GM18499 (cell line): ENCODE measurements around the gene SMYD3.

Experiments used
- ATAC-seq: cut with Tn5 transposase; IDR thresholded peaks from one replicate; pipeline ENCODE4 v1.9.1; 2021; ENCODE audit warnings: moderate number of reproducible peaks; ENCODE audit not compliant: insufficient read depth, unreplicated experiment

The SMYD3 gene

DNA sequence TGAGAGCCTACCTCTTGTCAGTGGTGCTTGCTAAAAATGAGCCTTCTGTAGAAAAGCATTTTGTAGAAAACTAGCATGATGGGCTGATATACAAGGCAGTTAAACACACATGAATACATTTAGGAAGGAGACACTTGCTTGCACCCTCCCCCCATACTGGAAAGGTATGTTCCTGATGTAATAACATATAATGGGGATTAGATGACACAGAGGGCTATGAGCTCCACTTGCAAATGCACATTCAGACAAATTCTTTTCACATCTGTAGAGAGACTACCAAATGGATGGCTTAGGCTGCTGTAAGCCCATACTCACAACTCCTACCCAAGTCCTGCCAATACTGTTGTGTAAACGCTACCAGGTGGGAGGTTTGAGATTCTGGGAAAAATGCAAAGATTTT is 634.0 kb downstream of the SMYD3 start:
- no peak for ATAC-seq

DNA sequence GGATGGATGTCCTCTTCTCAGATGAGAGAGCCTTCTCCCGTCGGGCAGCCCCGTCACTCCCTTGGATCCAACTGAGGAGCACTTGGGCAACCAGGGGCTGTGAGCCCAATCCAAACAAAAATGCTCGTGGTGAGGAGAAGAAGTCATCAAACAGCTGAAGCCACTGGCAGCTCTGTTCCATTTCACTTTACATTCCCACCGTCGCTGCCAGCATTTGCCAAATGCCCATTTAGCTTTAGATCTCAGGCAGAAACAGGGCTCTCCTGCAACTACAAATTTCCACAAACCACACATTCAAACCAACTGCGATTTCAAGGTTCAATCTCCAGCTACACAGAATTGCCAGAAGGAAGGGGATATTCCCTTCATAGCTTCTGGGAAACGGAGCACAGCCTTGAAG is 634.6 kb downstream of the SMYD3 start:
- no peak for ATAC-seq

DNA sequence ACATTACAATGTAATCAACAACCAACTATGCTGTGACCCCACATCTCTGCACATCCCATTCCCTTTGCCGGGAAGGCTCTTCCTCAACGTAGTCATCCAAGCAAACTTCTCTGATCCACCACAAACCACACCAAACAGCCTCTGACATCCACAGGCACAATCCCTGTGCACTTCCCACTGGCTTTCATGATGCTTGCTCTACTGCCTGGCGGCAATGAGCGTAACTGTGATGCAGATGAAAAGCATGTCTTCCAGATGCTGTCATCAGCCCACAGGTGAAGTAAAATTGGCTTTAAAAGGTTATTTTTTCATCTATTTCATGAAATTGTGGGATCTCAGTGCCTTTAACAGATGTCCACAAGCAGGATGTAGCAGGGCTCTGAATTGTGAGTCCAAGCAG is 635.2 kb downstream of the SMYD3 start:
- no peak for ATAC-seq

GRCh38 chr1:245871191-245871590 is 635.9 kb downstream of the SMYD3 start:
- no peak for ATAC-seq

DNA sequence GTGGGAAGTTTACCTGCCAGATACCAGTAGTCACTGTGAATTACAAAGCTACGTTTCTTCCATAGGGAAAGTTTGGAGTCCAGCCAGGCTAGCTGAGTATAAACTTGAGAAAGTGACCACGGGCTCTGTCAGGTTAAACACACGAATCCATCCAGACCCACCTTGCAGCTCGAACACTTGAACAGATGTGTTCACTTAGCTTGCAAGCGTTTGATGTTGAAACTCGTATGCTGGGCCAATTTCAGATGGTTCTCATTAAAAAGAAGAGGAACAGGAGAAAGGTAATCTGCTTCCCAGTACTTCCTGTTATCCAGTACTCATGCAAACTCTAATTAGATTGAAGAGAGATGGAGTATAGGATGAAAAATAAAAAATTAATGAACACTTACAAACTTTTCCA is 636.4 kb downstream of the SMYD3 start:
- no peak for ATAC-seq

- no peak for ATAC-seq
Observed at GRCh38 chr1:245869847-245870246, 637.2 kb downstream of the SMYD3 start.

GRCh38 chr1:245867738-245868137 is 639.3 kb downstream of the SMYD3 start:
- ATAC-seq = no peak

DNA sequence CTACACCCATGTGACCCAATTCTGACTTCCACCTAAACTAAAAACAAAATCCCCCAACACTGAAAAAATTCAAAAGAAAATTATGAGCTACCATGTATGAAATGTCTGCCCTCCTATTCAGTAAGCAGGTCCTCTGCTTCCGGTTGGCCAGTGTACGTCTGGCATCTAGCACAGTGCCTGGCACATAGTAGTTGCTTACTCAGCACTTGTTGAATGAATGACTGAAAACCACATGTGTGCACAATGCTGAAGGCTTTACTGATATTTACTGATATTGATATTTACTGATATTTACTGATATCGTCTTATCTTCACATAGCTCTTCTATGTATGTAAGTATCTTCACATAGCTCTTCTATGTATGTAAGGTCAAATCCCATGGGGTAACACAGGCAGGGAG is 642.2 kb downstream of the SMYD3 start:
- no peak for ATAC-seq

DNA sequence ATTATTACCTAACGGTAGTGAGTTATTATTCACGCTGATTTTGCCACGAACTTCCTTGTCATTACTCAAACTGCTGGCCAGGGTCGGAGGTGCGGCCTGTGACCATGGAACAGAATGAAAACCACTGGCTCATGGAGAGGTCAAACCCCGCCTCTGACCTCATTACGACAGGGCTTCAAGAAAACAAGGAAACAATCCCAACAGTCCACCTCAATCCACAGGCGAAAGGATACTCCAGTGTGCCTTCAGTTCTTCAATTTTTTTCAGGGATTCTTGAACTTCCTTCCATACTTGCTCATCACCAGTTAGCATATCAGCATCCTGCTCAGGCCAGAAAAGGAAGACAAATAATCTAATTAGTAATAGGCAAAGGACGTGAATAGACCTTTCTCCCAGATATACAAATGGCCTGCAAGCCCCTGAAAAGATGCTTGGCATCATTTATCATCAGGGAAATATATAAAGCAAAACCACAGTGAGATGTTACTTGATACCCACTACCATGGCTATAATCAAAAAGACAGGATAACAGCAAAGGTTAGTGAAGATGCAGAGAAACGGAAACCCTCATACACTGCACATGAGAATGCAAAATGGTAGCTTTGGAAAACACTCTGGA is 643.4 kb downstream of the SMYD3 start:
- no peak for ATAC-seq

- ATAC-seq = no peak
Observed at GRCh38 chr1:245862812-245863540, 644.1 kb downstream of the SMYD3 start.

DNA sequence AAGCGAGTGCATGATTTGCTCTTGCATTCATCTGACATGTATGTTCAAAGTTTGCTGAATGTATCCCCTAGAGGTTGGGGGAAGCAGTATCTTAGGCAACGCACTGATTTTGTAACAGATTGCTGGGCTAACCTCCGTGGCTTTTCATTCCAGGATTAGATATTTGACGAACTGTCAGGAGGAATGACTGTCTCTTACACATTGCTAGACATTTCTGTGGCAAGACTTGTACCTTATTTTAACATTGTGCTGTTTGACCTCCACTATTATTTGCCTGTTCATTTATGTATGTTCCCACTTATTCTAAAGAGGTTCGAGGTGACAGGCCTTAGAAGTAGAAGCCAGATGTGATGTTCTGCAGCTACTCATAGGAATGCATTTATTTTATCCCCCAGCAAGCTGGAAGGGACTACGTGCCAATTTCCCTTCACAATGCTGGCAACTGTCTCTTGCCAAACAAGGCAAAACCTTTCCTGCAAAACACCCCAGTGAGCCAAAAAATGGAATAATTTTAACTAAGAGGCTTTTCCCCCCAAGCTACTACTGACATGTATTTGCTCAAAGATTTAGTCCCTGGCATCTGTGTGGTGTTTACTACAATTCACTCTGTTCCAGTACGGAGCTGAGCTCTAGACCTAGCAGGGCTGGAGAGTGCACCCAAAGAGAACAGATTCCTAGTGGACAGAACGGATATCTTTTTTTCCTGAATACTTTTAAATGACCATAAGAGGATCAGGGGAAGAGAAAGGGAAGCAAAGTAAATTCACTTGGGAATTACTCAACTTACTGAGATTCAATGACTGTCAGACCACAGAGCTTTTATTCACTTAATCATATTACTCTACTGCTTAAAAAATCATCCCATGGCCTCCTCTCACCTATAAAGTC is 646.2 kb downstream of the SMYD3 start:
- no peak for ATAC-seq

DNA sequence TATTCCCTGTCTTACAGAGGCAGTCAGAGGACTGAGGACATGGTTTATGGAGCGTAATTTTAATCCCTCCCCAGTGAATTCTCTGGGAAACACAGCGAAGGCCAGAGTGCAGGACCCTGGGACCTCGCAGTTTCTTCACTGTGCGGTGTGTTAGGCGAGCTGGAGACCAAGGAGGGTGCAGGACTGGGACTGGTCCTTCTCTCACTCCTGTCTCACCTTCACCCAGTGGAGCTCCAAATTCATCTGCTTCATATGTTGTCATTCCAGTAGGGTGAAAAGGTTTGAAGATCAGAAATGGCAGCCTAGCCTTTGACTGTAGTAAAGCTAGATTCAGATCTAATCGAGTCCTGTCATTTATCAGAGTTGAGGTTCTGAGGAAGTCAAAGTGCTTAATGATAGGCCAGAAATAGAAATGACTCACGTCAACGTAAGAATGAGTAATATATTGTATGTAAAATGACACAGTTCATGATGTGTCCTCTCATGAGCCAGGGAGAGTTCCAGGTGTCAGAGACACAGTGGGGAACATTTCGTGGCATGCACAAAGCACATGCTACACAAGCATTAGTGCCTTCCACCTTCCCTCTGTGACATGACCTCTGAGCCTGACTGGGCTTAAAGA is 647.5 kb downstream of the SMYD3 start:
- no peak for ATAC-seq

GRCh38 chr1:245858722-245859492 is 648.2 kb downstream of the SMYD3 start:
- ATAC-seq = no peak

- no peak for ATAC-seq
Observed at GRCh38 chr1:245858022-245858721, 648.9 kb downstream of the SMYD3 start.

DNA sequence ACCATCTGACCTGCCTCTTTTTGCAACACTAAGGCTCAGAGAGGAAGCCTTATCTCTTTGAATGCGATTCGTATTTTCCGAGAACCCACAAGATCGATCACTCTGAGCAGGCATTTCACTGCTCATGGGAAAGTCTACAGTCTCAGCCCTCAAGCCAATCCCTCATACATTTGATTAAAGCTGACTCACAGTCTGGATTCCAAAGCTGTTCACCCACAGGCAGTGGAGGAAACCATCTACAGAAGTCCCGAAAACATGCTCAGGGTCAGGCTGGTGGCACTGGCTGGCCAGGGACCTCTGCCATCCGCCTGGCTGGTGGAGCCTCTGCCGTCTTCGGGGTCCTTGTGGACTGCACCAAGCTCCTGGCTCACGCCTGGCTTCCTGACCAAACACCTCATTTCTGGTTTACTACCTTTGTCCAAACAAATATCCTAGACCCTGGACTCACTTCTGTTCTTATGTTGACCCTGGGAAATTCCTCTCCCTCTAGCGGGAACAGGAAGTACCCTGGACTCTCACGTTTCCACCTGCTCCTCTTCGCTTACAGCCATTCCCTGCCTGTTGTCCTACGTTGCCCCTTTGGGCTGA is 650.0 kb downstream of the SMYD3 start:
- no peak for ATAC-seq

DNA sequence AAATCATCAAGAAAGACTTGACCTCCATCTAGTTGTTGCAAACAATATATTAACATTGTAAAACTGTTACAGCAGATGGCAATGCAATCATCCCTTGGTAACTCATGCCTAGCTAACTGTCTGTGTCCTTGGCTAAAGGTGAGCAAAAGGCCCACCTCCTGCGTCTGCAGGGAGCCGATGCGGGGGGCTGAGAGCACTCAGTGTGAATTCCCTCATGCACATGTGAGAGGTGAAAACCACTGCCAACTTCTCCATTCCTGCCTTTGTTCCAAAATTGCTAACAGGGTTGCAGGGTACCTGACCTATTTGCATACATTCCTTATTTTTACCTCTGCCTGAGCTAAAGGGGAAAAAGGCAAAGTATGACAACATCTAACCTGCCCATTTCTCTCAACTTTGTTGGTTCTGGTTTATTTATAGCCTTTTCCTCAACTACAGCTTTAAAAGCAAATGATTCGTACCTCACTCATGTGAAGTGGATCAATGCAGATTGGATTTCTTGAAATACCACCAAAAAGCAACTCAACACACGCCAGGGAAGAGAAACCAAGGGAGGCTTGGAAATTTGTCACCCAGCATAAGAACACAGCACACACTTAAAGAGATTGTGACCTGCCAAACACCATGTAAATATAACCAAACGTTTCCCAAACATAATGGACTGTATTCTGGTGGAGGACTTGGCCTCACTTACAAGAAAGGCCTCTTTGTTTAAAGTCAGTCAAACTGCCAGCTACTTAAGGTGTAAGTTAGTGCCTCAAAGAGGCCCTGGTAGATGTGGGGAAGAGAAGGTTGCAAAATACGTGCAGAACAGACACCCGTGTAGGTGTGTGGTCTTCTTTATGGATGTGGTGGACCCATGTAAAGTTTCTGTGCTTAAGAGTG is 651.0 kb downstream of the SMYD3 start:
- ATAC-seq = no peak

DNA sequence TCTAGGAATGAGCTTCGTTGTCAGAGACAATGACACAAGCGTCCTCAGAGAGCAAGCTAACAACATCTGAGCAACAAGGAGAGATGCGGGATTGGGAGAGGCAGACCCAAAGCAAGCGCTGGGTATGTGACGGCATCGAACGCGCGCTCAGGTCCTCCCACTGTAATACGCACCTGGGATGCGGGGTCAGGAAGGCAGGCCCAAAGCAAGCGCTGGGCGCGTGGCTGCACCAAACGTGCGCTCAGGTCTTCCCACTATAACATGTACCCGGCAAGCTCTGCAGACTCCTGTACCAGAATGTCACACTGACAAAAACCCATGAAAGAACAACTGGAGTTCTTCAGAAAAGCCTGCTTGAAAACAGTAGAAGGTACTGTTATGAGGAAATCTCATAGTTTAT is 653.8 kb downstream of the SMYD3 start:
- ATAC-seq = no peak

- ATAC-seq = no peak
Observed at GRCh38 chr1:245843101-245843500, 664.0 kb downstream of the SMYD3 start.
